Hematopoietic multipotent progenitor cell (in vitro differentiated cells): ENCODE measurements around the gene LRRC25. TPM values are rescaled to one million over a fixed set of nuclear protein-coding genes. Genes with fewer than 3 reads are reported as not detected.
"Not testable (repeated sequence)": the region's sequence is repeated elsewhere in the genome, so short reads cannot be mapped to it uniquely, and the experiment has no call there.

Experiments
- DNase-seq, 3 donors: peaks; one replicate each; pipeline ENCODE4 v3.0.0-alpha.2; 2011 to 2015; ENCODE audit warnings: low read depth in 2 of 3, low spot score in 2 of 3
- small RNA-seq: library from RNA; depleted of rRNA; stranded (forward); fragments of <200 nt; gene quantifications from one replicate; pipeline ENCODE3, GENCODE V24; 2012
- total RNA-seq: library from RNA; depleted of rRNA; stranded (reverse); fragments of >200 nt; gene quantifications from one replicate; pipeline ENCODE4 v1.2.3, GENCODE V29; 2012

Gene LRRC25
- total RNA-seq, 1 donor, result 5.4 TPM

GRCh38 chr19:18353378-18354005 is 43.9 kb downstream of the LRRC25 start:
- no peak for DNase-seq

- DNase-seq, result no peak
Measured at GRCh38 chr19:18351544-18351943, 45.9 kb downstream of the LRRC25 start.

DNA sequence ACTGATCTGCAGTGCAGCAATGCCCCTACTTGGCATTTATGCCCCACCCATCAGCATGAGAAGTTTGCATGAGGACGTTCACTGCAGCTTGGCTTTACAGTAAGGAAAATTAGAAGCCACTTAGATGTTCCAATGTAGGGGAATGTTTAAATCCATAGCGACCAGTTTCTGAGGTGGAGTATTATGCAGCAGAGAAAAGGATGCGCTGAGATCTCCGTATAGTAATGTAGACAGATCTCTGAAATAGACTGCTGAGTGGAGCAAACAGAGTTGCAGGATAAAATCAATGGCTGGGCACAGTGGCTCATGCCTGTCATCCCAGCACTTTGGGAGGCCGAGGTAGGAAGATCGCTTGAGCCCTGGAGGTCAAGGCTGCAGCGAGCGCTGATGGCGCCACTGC is 46.9 kb downstream of the LRRC25 start:
- DNase-seq, result no peak

GRCh38 chr19:18349524-18350128 is 47.8 kb downstream of the LRRC25 start:
- peak in 2 of 3 donors; percentile 62 to 75 for DNase-seq

DNA sequence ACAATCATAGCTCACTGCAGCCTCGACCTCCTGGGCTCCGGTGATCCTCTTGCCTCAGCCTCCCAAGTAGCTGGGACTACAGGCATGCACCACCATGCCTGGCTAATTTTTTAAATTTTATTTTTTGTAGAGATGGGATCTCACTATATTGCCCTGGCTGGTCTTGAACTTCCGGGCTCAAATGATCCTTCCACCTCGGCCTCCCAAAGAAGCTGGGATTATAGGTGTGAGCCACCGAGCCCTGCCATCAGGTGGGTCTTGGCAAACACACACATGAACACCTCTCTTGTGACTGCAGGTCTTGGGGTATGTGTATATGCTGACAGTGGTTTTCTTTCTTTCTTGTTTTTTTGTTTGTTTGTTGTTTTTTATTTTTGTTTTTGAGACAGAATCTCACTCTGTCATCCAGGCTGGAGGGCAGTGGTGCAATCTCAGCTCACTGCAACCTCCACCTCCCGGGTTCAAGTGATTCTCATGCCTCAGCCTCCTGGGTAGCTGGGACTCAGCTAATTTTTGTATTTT is 48.5 kb downstream of the LRRC25 start:
- DNase-seq, result not testable (repeated sequence)

DNA sequence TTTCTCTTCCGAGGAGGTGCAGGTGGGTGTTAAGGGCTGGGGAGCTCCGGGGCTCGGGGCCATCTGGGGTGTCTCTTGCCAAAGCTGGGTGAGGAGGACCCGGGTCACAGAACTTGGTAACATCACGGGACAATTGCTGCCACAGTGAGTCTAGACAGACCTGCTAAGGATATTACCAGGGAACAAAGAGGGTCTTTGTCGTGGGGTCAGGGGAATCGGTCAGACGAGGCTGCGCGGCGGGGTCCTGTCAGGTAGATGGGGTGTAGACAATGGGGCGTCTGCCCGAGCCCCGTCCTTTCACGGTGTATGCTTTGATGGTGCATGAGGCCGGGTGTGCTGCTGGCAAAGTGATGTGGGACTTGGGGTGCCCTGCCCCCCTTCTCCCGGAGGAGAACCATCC is 49.3 kb downstream of the LRRC25 start:
- DNase-seq, result no peak

GRCh38 chr19:18346091-18346490 is 51.3 kb downstream of the LRRC25 start:
- DNase-seq, result no peak

- DNase-seq, result no peak
Measured at GRCh38 chr19:18345296-18345695, 52.1 kb downstream of the LRRC25 start.

DNA sequence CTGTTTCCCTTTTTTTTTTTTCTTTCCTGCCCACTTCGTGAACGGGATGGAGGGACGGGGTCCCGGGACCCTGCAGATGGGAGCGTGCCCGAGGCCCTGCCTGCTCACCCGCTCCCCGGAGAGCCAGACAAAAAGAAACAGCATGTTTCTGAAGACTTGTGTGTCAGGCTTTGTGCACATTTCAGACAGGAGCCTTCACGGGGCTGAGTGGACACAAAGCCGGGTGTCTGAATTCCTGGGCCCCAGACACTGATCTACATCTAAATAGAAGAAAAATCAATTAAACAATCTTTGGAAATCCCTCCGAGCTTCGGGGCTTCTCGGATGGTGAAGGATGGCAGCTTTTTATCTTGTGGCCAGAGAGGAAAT is 52.9 kb downstream of the LRRC25 start:
- no peak for DNase-seq

DNA sequence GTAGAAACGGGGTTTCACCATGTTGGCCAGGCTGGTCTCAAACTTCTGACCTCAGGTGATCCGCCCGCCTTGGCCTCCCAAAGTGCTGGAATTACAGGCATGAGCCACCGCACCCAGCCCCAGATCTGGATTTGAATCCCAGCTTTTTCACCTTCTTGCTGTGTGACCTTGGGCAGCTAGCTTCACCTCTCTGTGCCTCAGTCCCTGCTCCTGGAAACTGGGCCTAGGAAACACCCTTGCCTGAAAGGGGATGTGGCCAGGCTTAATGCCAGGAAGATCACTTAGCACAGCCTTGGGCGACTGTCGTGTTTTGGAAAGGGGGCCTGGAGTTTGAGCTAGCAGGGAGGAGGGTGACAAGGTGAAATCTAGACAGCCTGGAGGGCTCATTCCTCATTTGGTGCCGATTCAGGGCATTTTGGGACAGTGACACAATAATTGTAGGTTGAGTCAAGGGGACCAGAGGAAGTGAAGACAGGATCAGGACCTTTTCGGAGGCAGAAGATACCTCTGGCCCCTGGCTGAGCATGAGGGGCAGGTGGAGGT is 55.3 kb downstream of the LRRC25 start:
- DNase-seq, result no peak

Small RNA genes lying within 50 kb of the gene (small RNA-seq; reads per million reads assigned to genes)
- not detected for gene MIR3189

Other genes with a start within 250 kb of the LRRC25 start
- gene PIK3R2, start 244.5 kb downstream of the LRRC25 start, total RNA-seq, result 19.9 TPM
- 25.0 TPM for gene IFI30, start 223.8 kb downstream of the LRRC25 start, total RNA-seq
- gene MPV17L2, start 204.4 kb downstream of the LRRC25 start, total RNA-seq, result 12.4 TPM
- gene RAB3A, start 193.6 kb downstream of the LRRC25 start, total RNA-seq, result 1.9 TPM
- under 0.01 TPM for gene PDE4C, start 171.2 kb downstream of the LRRC25 start, total RNA-seq
- 36.1 TPM for gene IQCN, start 123.2 kb downstream of the LRRC25 start, total RNA-seq
- 1,478 TPM for gene JUND, start 116.0 kb downstream of the LRRC25 start, total RNA-seq
- 125 TPM for gene LSM4, start 74.5 kb downstream of the LRRC25 start, total RNA-seq
- 47.7 TPM for gene PGPEP1, start 57.0 kb downstream of the LRRC25 start, total RNA-seq
- 0.27 TPM for gene GDF15, start 11.5 kb downstream of the LRRC25 start, total RNA-seq
- gene SSBP4, start 21.8 kb upstream of the LRRC25 start, total RNA-seq, result 82.1 TPM
- gene ISYNA1, start 40.5 kb upstream of the LRRC25 start, total RNA-seq, result 109 TPM
- gene ELL, start 124.4 kb upstream of the LRRC25 start, total RNA-seq, result 28.8 TPM
- 259 TPM for gene FKBP8, start 146.0 kb upstream of the LRRC25 start, total RNA-seq
- gene KXD1, start 160.2 kb upstream of the LRRC25 start, total RNA-seq, result 102 TPM
- gene UBA52, start 174.2 kb upstream of the LRRC25 start, total RNA-seq, result 1,539 TPM
- gene REX1BD, start 191.2 kb upstream of the LRRC25 start, total RNA-seq, result 65.4 TPM
- not detected for gene CRLF1, start 209.2 kb upstream of the LRRC25 start, total RNA-seq
- not detected for gene TMEM59L, start 215.2 kb upstream of the LRRC25 start, total RNA-seq
- 11.0 TPM for gene KLHL26, start 239.4 kb upstream of the LRRC25 start, total RNA-seq